Muscle layer of colon (tissue), 2 donors: ENCODE measurements around the gene PSMD1.
"Not testable (repeated sequence)": the region's sequence is repeated elsewhere in the genome, so short reads cannot be mapped to it uniquely, and the experiment has no call there.

Experiments
- H3K27ac ChIP-seq: one replicate; pipeline ENCODE4 v1.7.0; 2013; ENCODE audit warnings: low read depth, mild to moderate bottlenecking, low read length, moderate library complexity
- H3K27me3 ChIP-seq, 2 donors: one replicate each; pipeline ENCODE4 v1.7.0; 2013; ENCODE audit warnings: low read length in 2 of 2, mild to moderate bottlenecking in 2 of 2; ENCODE audit not compliant: insufficient read depth in 2 of 2, control insufficient read depth in 1 of 2
- H3K36me3 ChIP-seq: one replicate; pipeline ENCODE4 v1.7.0; 2013; ENCODE audit warnings: mild to moderate bottlenecking, low read length; ENCODE audit not compliant: insufficient read depth
- H3K4me1 ChIP-seq: one replicate; pipeline ENCODE4 v1.7.0; 2013; ENCODE audit warnings: mild to moderate bottlenecking, low read length; ENCODE audit not compliant: insufficient read depth
- H3K4me3 ChIP-seq, 2 donors: one replicate each; pipeline ENCODE4 v1.7.0; 2013; ENCODE audit warnings: low read length in 2 of 2, low read depth in 1 of 2, mild to moderate bottlenecking in 1 of 2, moderate library complexity in 1 of 2
- H3K9ac ChIP-seq: one replicate; pipeline ENCODE4 v1.7.0; 2013; ENCODE audit warnings: low read length
- H3K9me3 ChIP-seq: one replicate; pipeline ENCODE4 v1.7.0; 2013; ENCODE audit warnings: mild to moderate bottlenecking, low read length
- donor health status: abdominal sarcoma.
- donor health status: Adenocarcinoma of cecum.

The PSMD1 gene

DNA sequence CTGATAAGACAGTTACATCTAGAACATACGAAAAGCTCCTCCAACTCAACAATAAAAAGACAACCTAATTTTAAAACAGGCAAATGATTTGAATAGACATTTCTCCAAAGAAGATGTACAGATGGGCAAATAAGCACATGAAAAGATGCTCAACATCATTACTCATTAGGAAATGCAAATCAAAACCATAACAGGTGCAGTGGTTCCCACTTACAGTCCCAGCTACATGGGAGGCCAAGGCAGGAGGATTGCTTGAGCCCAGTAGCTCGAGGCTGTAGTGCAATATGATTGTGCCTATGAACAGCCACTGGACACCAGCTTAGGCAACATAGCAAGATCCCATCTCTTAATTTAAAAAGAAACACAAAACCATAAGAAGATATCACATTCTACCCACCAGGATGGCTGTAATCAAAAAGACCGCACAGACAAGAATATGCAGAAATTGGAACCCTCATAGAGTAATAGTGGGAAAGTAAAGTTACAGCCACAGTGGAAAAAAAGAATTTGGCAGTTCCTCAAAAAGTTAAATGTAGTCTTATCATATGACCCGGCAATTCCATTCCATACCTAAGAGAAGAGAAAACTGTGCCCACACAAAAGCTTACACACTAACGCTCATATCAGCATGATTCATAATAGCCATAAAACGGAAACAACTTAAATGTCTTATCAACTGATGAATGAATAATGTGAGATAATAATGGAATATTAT lies 111.2 kb downstream of the PSMD1 start:
- Histone ChIP-seq H3K9ac (no peak overlapping the region), H3K4me3 (no peak overlapping the region), H3K9me3 (no peaks in the 10 kb centered on the region), H3K27ac (no peak overlapping the region), H3K4me1 (no peaks in the 10 kb centered on the region), H3K27me3 (no peaks in the 10 kb centered on the region), H3K36me3 (peaks cover 23% of the 10 kb centered on the region)

DNA sequence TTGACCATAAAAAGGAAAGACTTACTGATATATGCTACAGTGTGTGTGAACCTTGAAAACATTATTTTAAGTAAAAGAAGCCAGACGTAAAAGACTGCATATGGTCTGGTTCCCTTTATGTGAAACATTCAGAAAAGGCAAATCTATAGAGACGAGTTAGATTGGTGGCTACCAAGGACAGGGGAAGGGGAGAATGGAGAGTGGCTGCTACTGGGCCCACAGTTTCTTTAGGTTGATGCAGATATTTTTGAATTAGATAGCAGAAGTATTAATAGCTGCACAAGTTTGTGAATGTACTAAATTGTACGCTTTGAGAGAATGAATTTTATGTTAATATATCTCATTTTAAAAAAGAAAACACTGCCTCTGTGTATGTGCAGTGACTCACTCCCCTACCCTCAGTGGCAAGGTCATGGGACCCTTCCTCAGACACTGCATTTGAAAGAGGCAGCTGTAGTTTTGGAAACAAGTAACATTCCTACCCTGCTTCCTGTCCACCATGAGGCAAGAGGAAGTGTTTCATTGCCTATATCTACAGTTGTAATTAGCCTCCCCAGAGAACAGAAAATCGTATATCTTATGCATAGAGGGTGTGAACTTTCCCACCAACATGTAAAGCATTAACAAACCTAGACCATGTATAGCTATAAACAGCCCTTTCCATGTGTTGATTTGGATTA lies 111.9 kb downstream of the PSMD1 start:
- H3K36me3 ChIP-seq: peaks cover 29% of the 10 kb centered on the region
- no peak overlapping the region for H3K27ac ChIP-seq
- no peak overlapping the region for H3K9ac ChIP-seq

DNA sequence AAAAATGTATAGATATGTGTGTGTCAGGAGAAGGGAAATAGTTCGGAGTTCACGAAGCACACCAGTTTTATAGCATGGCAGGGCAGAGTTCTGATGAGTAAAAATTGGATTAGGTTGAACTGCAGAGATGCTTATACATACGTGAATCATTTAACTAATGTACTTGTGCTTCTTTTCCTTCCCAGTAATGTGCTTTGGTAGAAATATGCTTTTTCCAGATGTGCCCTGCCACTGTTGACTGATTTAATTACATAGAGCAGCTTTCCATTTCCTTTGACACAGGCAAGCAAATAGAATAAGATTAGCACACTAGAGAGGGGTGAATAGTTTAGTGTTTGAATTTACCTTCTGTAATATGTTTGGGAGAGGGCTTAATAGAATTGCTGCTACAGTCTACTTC lies 112.8 kb downstream of the PSMD1 start:
- H3K27ac ChIP-seq: peak overlapping the region; percentile 1
- no peaks in the 10 kb centered on the region for H3K9me3 ChIP-seq
- H3K36me3 ChIP-seq: peaks cover 29% of the 10 kb centered on the region
- no peaks in the 10 kb centered on the region for H3K27me3 ChIP-seq
- H3K4me1 ChIP-seq: no peaks in the 10 kb centered on the region
- no peak overlapping the region for H3K9ac ChIP-seq
- no peak overlapping the region for H3K4me3 ChIP-seq

More for the DNA sequence above, 111.9 kb downstream of the PSMD1 start:
- H3K9me3 ChIP-seq: no peaks in the 10 kb centered on the region
- H3K4me1 ChIP-seq: no peaks in the 10 kb centered on the region
- H3K4me3 ChIP-seq: no peak overlapping the region
- no peaks in the 10 kb centered on the region for H3K27me3 ChIP-seq

DNA sequence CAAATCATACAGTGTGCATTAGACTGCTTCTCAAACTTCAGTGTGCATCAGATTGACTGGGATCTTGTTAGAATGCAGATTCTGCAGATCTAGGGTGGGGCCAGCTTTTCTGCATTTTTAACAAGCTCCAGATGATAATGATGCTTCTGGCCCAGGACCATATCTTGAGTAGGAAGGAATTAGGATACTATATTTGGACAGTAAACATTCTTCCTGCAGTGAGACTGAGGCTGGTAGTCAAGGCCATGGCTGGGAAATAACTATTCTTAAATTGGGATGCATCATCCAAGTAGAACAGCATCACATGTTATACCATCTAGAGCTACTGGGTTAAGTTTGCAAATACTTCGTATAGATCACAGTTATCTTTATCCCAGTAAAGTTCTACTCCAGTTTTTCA lies 113.4 kb downstream of the PSMD1 start:
- Histone ChIP-seq H3K9me3 (no peaks in the 10 kb centered on the region), H3K27ac (no peak overlapping the region), H3K36me3 (peaks cover 29% of the 10 kb centered on the region)

DNA sequence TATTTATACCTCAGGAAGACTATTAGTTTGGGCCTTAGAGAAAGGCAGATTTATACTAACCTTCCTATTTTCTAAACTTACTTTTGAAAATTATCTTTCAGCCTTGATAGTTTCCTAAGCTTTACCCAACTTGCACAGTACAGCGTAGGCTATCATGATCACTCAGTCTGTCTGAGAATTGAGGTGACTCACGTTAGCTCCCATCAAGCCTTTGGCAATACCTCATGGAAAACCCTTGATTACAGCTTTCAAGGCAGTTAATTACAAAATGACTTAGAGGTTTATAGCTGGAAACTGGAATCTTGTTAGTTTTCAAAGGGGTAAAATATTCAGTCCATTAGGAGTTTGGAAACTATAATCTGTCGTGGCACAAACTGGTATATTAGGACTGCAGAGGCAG lies 115.4 kb downstream of the PSMD1 start:
- no peak overlapping the region for H3K9ac ChIP-seq
- peaks cover 15% of the 10 kb centered on the region for H3K36me3 ChIP-seq
- H3K9me3 ChIP-seq: no peaks in the 10 kb centered on the region
- no peaks in the 10 kb centered on the region for H3K27me3 ChIP-seq
- no peak overlapping the region for H3K27ac ChIP-seq
- H3K4me1 ChIP-seq: no peaks in the 10 kb centered on the region
- no peak overlapping the region for H3K4me3 ChIP-seq

More for the DNA sequence above, 113.4 kb downstream of the PSMD1 start:
- H3K9ac ChIP-seq: no peak overlapping the region
- H3K27me3 ChIP-seq: no peaks in the 10 kb centered on the region
- H3K4me3 ChIP-seq: no peak overlapping the region
- H3K4me1 ChIP-seq: no peaks in the 10 kb centered on the region

DNA sequence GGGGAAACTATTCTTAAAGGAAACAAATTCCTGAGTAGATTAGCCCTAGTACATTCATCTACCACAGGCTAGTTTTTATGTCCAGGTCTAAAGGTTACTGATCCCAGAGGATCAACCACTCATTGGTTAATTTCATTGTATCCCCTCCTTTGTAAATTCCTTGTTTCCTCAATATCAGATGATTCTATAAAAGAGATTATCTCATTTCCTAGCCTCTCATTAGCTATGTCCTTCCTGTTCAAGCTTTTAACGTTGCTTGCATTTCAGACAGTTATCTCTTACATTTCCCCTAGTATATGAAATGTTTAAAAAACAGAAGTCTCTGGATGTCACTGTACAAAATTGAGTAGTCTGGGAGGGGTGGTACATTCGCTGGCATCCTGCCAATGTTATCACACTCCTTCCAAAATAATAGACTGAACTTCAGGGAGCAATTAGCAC lies 117.6 kb downstream of the PSMD1 start:
- Histone ChIP-seq H3K27me3 (no peaks in the 10 kb centered on the region), H3K27ac (no peak overlapping the region), H3K9ac (no peak overlapping the region), H3K4me3 (no peak overlapping the region), H3K36me3 (peaks cover 13% of the 10 kb centered on the region), H3K9me3 (no peaks in the 10 kb centered on the region), H3K4me1 (no peaks in the 10 kb centered on the region)

DNA sequence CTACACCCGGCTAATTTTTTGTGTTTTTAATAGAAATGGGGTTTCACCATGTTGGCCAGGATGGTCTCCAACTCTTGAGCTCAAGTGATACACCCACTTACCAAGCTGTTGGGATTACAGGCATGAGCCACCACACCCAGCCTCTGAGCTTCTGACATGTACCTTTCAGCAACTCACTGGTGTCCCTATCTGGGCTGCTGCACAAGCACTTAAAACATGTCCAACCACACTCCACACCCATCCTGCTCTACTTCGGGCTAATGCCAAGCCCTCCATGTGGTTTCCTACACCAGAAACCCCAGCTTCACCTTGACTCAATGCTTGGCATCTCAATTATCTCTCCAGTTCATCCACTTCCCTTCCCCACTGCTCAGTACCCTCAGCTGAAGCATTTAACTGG lies 119.4 kb downstream of the PSMD1 start:
- Histone ChIP-seq H3K9ac (no peak overlapping the region), H3K4me1 (no peaks in the 10 kb centered on the region), H3K27ac (no peak overlapping the region), H3K9me3 (no peaks in the 10 kb centered on the region), H3K27me3 (no peaks in the 10 kb centered on the region), H3K4me3 (no peak overlapping the region), H3K36me3 (peaks cover 13% of the 10 kb centered on the region)

DNA sequence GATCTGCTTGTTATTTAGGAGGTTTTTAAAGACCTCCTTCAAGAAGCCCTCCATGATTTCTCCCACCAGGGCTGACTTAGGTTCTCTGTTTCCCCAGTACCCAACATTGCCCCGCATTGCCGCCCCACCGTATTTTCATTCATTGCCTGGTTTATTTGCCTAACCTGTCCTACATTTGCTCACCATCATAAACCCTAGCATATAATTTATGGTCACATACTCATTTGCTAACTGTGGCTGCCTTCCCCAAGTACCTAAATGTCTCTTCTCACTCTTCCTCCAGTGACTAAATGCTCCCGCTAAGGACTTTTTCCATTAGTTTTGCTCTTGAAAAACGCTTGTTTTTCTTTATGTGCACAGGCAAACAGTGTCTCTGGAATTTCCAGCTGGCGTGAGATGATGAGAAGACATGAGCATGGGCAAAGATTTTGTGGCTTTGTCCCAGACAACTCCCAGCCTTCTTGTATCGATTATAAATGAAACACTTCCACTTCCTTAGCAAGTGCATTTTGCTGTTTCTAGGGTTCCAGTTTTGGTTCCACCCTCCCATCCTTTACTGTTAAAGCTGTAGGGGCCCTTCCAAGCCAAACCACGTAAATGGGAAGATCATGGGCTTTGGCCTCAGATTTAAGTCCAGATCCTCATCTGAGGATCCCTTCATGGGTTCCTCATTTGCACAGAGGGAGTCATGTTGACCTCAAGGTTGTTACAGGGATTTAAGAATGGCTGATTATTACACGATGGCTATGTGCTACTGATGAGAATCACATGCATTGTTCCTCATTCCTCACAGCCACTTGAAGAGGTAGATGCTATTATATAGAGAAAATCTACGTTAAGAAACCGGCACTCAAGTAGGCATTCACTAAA lies 120.7 kb downstream of the PSMD1 start:
- H3K27ac ChIP-seq: no peak overlapping the region
- H3K9me3 ChIP-seq: no peaks in the 10 kb centered on the region
- H3K9ac ChIP-seq: no peak overlapping the region
- no peaks in the 10 kb centered on the region for H3K27me3 ChIP-seq
- H3K36me3 ChIP-seq: peaks cover 9% of the 10 kb centered on the region
- H3K4me3 ChIP-seq: no peak overlapping the region
- H3K4me1 ChIP-seq: no peaks in the 10 kb centered on the region

DNA sequence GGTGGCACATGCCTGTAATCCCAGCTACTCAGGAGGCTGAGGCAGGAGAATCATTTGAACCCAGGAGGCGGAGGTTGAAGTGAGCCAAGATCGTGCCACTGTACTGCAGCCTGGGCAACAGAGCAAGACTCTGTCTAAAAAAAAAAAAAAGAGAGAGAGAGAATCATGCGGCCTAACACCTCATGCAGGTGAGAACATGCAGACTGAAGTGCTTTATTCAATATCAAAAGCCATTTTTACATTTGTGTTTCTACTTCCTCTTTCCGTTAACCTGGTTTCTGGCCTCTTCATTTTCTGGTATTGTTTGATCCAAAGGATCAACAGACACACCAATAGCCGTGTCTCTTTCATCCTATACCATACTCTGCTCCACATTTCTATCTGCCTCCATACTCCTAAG lies 122.1 kb downstream of the PSMD1 start:
- not testable (repeated sequence) for H3K27me3 ChIP-seq, H3K9ac ChIP-seq, H3K27ac ChIP-seq, H3K4me1 ChIP-seq, H3K4me3 ChIP-seq, H3K9me3 ChIP-seq, H3K36me3 ChIP-seq

DNA sequence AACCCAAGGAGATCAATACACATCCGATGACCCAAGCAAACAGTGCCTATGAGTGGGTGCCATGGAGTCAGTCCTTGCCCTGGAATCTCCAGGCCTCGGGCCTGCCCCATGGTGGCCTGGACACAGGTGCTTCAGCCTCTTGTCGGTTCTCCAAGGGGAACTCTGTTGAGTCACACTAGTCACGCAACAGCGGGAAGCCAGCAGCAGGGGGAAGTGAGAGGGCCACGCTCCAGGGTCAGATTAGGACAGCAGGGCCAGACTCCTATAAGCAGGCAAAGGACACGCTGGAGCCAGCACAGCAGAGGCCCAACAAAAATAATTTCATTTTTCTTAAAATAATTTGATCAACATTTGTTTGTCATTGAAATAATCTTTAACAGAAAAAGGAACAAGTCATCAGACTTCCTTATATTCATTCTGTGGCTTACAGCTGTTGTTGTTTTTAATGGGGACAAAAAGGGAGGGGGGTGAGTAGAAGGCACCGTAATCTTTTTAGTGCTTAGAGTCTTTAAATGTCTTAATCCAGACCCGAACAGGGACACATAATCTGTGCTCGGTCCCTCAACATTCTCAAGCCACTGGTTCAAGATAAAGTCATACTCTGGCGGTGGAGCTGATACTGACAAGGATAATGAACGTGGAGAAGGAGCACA lies 125.3 kb downstream of the PSMD1 start:
- Histone ChIP-seq H3K4me1 (peaks cover 12% of the 10 kb centered on the region), H3K4me3 (no peak overlapping the region), H3K9ac (no peak overlapping the region), H3K9me3 (no peaks in the 10 kb centered on the region), H3K36me3 (no peaks in the 10 kb centered on the region), H3K27me3 (no peaks in the 10 kb centered on the region), H3K27ac (no peak overlapping the region)

DNA sequence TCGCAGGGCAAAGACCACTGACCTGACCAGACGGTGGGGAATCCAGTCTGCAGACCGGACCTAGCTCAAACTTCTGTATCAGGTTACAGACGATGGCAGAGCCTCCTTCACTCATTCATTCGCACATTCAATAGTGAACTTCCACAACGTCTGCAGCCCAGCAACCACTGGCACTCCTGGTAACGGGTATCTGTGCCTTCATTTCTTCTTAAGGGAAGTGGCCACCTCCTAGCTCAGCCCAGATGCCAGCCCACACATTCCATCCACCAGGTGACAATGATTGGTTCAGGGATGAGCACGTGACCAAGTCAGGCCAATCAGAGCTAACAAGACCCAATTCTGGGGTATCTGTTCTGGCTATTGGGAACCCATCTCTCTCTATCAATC lies 125.8 kb downstream of the PSMD1 start:
- no peaks in the 10 kb centered on the region for H3K27me3 ChIP-seq
- H3K27ac ChIP-seq: no peak overlapping the region
- H3K9ac ChIP-seq: no peak overlapping the region
- H3K4me3 ChIP-seq: no peak overlapping the region
- peaks cover 12% of the 10 kb centered on the region for H3K4me1 ChIP-seq
- H3K9me3 ChIP-seq: no peaks in the 10 kb centered on the region
- no peaks in the 10 kb centered on the region for H3K36me3 ChIP-seq
